DND-41 (cell line): ENCODE results near the gene ARL13A.

Experiments
- CTCF ChIP-seq: IDR thresholded peaks from 2 replicates; pipeline ENCODE4 v1.5.1; 2012; ENCODE audit warnings: borderline replicate concordance, low read length, moderate library complexity, mild to moderate bottlenecking; ENCODE audit not compliant: poor library complexity, severe bottlenecking; ENCODE audit errors: extremely low read depth
- EZH2 ChIP-seq: IDR thresholded peaks from 3 replicates; pipeline ENCODE4 v1.6.1; 2012; ENCODE audit warnings: borderline replicate concordance, low read depth, mild to moderate bottlenecking, moderate library complexity, low read length, inconsistent platforms; ENCODE audit not compliant: severe bottlenecking

DNA sequence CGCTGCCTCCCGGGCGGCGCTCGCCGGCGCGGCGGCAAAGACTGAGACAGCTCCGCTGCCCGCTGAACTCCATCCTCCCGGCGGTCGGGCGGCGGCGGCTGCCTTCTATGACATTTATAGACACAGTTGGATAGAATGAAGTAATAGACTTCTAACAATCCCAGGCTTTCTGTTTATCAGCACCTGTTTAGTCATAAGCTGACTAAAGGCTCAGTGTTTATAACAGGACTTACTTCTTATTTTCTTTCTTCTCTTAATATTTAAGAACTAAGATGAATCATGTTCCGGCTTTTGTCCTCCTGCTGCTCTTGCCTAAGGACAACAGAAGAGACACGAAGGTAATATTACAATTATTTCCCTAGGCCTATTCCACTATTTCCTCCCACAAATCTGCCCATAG is 3.9 kb downstream of the ARL13A start:
- TF ChIP-seq CTCF: no peak
- no peak for TF ChIP-seq EZH2
